Rectal smooth muscle tissue (tissue), 1 donor: Measurements from ENCODE around the gene CACNA1D.

Source experiments
- H3K27ac ChIP-seq: one replicate; pipeline ENCODE4 v1.7.0; 2013; ENCODE audit warnings: low read depth, low read length, inconsistent platforms
- H3K27me3 ChIP-seq: one replicate; pipeline ENCODE4 v1.7.0; 2013; ENCODE audit warnings: low read length; ENCODE audit not compliant: control insufficient read depth, insufficient read depth
- H3K36me3 ChIP-seq: one replicate; pipeline ENCODE4 v1.7.0; 2013; ENCODE audit warnings: low read length; ENCODE audit not compliant: control insufficient read depth, insufficient read depth
- H3K4me1 ChIP-seq: one replicate; pipeline ENCODE4 v1.7.0; 2013; ENCODE audit warnings: low read length; ENCODE audit not compliant: control insufficient read depth, insufficient read depth
- H3K4me3 ChIP-seq: one replicate; pipeline ENCODE4 v1.7.0; 2013; ENCODE audit warnings: low read length
- H3K9ac ChIP-seq: one replicate; pipeline ENCODE4 v1.7.0; 2013; ENCODE audit warnings: low read length

The CACNA1D gene

GRCh38 chr3:53791317-53791716, 296.9 kb downstream of the CACNA1D start:
- no peaks in the 10 kb centered on the region for H3K27me3 ChIP-seq
- peaks cover 2% of the 10 kb centered on the region for H3K4me1 ChIP-seq
- H3K4me3 ChIP-seq = no peak overlapping the region

DNA sequence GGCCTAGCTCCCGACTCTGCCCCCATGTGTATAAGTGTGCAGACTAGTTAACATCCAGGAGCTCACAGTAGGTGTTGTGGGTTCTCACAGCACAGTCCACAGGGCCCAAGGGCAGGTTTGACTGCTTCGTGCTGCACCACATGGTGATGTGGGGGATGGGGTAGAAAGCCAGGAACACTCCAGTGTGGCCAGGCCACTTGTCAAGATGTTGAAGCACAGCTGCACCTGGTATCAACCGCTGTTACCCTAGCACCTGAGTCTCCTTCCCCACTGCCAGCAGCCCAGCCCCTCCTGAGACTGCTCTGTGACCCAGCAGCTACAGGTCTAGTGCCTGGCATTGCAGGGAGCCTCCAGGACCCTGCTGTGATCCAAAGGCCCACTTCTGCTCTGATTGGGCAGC, 298.5 kb downstream of the CACNA1D start:
- Histone ChIP-seq H3K27ac (no peak overlapping the region), H3K27me3 (no peaks in the 10 kb centered on the region), H3K4me1 (peaks cover 2% of the 10 kb centered on the region), H3K9ac (no peak overlapping the region), H3K36me3 (no peaks in the 10 kb centered on the region), H3K4me3 (no peak overlapping the region)

More at GRCh38 chr3:53791317-53791716, 296.9 kb downstream of the CACNA1D start:
- Histone ChIP-seq H3K36me3 (no peaks in the 10 kb centered on the region), H3K9ac (no peak overlapping the region), H3K27ac (no peak overlapping the region)

GRCh38 chr3:53794597-53794996, 300.2 kb downstream of the CACNA1D start:
- Histone ChIP-seq H3K4me1 (peaks cover 2% of the 10 kb centered on the region), H3K4me3 (no peak overlapping the region), H3K9ac (no peak overlapping the region), H3K36me3 (no peaks in the 10 kb centered on the region), H3K27me3 (no peaks in the 10 kb centered on the region), H3K27ac (no peak overlapping the region)

- Histone ChIP-seq H3K36me3 (no peaks in the 10 kb centered on the region), H3K4me3 (no peak overlapping the region), H3K4me1 (peaks cover 2% of the 10 kb centered on the region), H3K27ac (no peak overlapping the region), H3K9ac (no peak overlapping the region), H3K27me3 (no peaks in the 10 kb centered on the region)
These were observed 300.8 kb downstream of the CACNA1D start for GRCh38 chr3:53795176-53795575.

DNA sequence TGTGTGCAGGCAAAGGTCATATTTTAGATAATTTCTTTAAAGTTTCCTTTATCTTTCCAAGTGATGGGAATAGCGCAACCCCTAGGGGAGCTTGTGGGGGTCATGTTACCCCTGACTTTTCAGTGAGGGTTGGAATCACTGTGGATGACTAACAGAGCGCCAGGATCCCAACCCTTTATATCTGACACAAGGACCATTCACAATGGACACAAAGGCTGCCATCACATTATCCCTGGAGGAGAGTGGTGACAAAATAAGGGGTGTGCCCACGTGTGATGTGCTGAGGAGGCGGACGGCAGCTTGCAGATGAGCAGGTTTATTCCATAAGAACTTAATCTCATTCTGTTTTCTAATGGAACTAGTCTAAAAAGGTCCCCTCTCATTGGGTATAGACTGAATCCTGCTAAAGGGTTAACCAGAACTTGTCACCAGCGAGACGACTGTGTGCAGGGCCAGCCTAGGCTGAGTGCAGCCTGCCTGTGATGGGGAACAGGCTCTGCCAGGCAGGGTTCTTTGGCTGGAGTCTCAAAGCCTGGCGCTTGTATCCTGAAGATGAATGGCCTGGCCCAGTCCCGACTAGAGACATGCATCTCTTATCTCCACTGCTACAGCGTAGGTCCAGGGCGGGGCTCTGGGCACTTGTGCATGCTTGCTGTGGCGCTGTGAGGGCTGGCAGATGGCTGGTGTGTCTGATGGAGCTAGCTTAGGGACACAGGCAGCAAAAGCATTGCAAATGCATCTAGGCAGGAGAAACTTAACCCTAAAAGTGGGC, 301.6 kb downstream of the CACNA1D start:
- H3K4me1 ChIP-seq = peaks cover 2% of the 10 kb centered on the region
- H3K27ac ChIP-seq = no peak overlapping the region
- no peaks in the 10 kb centered on the region for H3K27me3 ChIP-seq
- H3K9ac ChIP-seq = no peak overlapping the region
- no peaks in the 10 kb centered on the region for H3K36me3 ChIP-seq
- no peak overlapping the region for H3K4me3 ChIP-seq

DNA sequence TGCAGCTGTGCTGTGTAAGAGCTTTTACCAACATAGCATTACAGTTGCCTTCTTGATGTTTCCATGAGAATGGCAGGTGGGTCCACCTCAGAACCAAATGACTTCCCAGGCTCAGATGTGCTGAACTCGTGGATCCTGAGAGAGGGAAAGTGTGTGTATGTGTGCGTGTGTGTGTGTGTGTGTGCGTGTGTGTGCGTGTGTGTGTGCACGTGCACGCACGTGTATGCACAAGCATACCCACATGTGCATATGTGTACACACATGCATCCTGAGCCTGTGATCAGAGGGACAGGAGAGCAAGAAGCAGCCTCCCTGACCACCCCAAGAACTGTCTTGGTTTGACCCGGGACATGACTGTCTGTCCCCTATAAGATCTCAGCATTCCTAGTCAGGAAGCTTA, 303.7 kb downstream of the CACNA1D start:
- no peak overlapping the region for H3K4me3 ChIP-seq
- H3K27me3 ChIP-seq = no peaks in the 10 kb centered on the region
- H3K9ac ChIP-seq = no peak overlapping the region
- no peak overlapping the region for H3K27ac ChIP-seq
- H3K36me3 ChIP-seq = no peaks in the 10 kb centered on the region
- peaks cover 2% of the 10 kb centered on the region for H3K4me1 ChIP-seq

DNA sequence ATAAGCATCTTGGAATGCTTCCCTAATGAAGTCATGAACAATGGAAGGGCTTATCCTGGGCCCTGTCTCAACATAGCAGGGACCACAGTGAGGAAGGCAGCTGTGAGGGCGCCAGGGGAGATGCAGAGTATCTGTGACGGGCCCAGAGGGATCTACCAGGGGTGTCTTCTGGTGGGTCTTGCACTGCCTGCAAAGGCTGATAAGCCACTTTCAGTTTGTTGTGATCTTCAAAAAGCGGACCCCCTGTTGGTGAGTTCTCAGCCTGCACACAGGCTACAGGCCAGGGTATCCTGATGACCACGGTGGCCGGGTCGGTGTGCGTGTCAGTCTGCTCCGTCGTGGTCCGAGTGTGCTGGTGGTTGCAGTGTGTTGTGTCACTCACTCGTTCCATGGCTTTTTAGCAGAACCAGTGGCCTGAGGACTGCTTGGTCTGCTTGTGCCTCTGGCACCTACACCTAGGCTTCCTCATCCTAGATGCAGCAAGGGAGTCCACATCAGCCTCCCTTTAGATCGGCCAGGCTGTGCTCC, 305.0 kb downstream of the CACNA1D start:
- Histone ChIP-seq H3K4me3 (no peak overlapping the region), H3K27me3 (no peaks in the 10 kb centered on the region), H3K36me3 (no peaks in the 10 kb centered on the region), H3K4me1 (peaks cover 2% of the 10 kb centered on the region), H3K27ac (no peak overlapping the region), H3K9ac (no peak overlapping the region)

DNA sequence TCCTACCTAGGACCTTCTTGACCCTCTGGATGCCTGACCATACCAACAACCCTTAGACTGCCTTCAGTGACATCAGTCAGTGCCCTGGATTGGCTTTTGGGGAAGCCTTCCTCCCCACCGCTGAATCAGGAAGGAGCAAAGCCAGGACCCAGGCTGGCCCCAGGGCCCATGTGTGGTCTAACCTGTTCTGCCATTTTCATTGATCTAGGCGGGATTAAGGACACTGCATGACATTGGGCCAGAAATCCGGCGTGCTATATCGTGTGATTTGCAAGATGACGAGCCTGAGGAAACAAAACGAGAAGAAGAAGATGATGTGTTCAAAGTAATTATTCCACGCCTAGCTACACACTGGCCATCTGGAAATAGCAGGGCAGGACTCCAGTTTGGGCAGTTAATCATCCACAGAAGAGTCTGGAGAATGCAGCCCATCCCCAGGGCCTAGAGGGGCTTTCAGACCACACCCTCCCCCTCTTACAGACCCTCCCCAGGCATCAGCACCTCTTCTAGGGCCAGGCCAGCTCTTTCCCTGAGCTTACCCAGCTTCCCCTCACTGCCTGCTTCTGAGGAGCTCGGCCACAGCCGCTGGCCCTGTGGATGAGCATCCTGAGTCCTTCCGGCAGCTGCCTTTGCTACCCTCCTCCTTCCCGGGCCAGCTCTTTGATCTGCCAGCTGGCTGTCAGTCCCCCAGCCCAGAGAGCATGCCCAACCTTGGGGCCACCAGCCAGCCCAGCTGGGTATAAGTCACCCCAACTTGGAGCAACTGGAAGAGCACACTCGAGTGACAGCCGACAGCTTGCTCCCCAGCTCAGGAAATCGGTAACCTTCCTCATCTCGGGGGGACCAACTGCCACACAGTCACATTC, 305.9 kb downstream of the CACNA1D start:
- Histone ChIP-seq H3K27me3 (no peaks in the 10 kb centered on the region), H3K9ac (no peak overlapping the region), H3K36me3 (no peaks in the 10 kb centered on the region)

GRCh38 chr3:53801319-53801718, 306.9 kb downstream of the CACNA1D start:
- Histone ChIP-seq H3K4me3 (no peak overlapping the region), H3K4me1 (peaks cover under 1% of the 10 kb centered on the region), H3K27ac (no peak overlapping the region), H3K27me3 (peaks cover 2% of the 10 kb centered on the region), H3K9ac (no peak overlapping the region), H3K36me3 (no peaks in the 10 kb centered on the region)

More for the DNA sequence above, 305.9 kb downstream of the CACNA1D start:
- no peak overlapping the region for H3K4me3 ChIP-seq
- H3K4me1 ChIP-seq = peaks cover 2% of the 10 kb centered on the region
- no peak overlapping the region for H3K27ac ChIP-seq

DNA sequence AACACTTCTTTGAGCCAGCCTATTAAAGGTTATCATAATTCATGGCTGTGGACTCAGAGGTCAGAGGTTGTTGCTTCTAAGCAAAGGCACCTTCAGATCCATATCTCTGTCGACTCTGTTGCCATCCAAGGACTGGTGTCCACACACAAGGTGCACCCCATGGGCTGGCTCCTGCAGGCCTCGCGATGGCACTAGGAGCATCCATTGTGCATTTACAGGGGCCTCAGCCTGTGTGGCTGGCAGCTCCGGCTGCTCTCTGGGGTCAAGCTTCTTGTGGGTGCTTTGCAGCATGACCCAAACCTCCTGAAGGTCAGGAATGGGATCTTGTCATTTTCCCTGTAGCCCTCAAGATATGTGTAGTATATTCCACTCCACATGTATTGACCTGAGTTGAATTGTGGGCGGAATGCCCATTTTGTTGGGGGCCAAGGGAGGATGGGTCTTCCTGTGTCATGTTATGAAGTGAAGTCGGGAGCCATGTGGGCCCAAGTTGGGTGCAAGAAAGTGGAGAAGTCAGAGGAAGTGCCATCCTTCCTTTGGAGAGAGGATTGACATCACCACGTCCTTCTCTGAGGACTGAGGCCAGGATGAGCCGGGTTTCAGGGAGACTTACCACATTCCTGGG, 308.0 kb downstream of the CACNA1D start:
- Histone ChIP-seq H3K4me3 (no peak overlapping the region), H3K36me3 (no peaks in the 10 kb centered on the region), H3K4me1 (no peaks in the 10 kb centered on the region), H3K9ac (no peak overlapping the region), H3K27ac (no peak overlapping the region), H3K27me3 (peaks cover 2% of the 10 kb centered on the region)

- Histone ChIP-seq H3K27ac (no peak overlapping the region), H3K27me3 (peaks cover 2% of the 10 kb centered on the region), H3K4me3 (no peak overlapping the region), H3K36me3 (no peaks in the 10 kb centered on the region), H3K4me1 (no peaks in the 10 kb centered on the region), H3K9ac (no peak overlapping the region)
These were observed 308.9 kb downstream of the CACNA1D start for GRCh38 chr3:53803124-53803815.
